Activated CD4-positive, alpha-beta T cell treated with anti-CD3 and anti-CD28 coated beads for 48 hours (primary cell): ENCODE data around the gene FGFR3.

ENCODE experiments used
- DNase-seq: peaks from one replicate; pipeline ENCODE4 v3.0.0-alpha.2; 2020

FGFR3 gene

DNA sequence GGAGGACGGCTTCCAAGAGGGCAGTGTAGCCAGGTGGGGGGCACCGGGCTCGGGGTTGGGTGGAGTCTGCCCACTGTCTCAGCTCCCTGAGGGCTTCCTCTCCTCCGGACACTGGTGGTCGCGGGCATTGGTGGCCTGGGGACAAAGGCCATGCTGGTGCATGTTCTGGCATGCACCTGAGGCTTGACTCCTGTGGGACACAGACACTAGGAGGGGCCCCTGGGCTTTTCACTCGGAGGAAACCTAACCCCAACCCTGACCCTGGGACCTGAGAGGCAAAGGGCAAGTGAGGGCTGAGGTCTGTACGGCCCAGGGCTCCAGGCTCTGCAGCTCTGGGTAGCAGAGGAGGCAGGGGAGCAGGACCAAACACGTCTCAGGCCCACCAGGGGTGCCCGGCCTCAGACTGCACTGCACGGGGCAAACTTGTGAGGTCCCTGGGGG lies 22.3 kb upstream of the FGFR3 start:
- no peak for DNase-seq

GRCh38 chr4:1771555-1772305 lies 21.4 kb upstream of the FGFR3 start:
- no peak for DNase-seq

DNA sequence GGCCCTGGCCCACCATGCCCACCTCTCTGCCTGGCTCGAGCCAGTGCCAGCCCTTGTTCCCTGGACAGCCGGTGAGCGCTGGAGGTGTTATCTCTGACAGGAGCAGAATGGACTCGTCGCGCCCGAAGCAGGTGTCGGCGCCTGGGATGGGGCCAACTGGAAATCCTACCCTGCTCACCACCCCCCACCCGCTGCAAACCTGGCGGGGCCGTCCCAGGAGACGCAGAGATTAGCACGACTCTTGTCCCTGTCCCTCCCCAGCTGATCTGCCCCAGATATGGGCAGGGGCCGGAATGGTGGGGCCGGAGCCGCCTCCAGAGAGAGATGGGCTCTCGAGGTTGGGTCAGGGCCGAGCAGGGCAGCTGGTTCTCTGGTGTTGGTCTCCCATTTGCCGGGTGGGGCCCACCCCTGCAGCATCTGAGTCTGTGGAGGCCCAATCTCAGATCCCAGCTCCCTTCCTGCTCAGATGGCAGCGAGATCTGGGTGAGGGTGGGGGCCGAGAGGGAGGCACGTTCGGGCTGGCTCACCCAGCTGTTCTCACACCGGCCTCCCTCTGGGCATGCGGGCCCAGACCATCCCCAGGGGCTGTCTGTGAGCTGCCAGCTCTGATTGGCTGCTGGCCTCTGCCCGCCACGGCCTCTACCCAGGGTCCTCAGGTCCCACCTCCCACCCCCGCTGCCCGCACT lies 20.1 kb upstream of the FGFR3 start:
- DNase-seq = no peak

- DNase-seq = no peak
Observed at GRCh38 chr4:1773754-1774153, 19.3 kb upstream of the FGFR3 start.

- DNase-seq = no peak
Observed at GRCh38 chr4:1775731-1776500, 17.2 kb upstream of the FGFR3 start.

- no peak for DNase-seq
Observed at GRCh38 chr4:1776521-1777161, 16.5 kb upstream of the FGFR3 start.

- no peak for DNase-seq
Observed at GRCh38 chr4:1777822-1778641, 15.1 kb upstream of the FGFR3 start.

DNA sequence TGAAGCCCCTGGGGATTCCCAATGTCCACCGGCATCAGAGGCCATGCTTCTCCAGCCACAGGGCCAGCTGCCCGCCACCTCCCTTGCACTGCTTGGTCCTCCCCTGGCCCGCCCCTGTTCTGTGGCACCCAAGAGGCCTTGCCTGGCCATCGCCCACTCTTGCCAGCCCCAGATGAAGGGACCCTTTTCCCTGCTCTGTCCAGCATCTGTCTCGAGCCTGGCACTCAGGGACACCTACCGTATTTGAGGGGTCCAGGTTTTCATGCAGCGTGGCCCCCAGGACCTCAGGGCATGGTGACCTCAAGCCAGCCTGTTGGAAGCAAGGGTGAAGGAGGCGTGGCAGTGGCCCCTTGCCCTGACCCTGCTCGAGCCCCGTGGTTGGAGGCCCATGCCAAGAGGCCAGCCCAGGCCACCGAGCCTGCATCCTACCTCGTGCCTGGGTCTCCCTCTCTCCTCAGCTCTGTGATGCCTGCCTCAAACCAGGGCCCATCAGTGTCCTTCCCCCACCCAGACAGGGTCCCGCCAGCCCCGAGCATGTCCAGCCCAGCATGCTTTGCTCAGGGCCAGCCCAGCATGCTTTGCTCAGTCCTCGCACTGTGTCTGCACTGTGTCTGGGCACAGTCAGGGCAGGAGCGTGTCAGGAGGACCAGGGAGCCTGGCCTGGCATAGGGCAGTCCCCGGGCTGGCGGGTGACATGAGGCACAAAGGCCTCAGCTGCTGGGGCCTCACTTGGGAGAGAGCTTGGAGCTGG lies 14.3 kb upstream of the FGFR3 start:
- DNase-seq = no peak

- DNase-seq = no peak
Observed at GRCh38 chr4:1779588-1780382, 13.3 kb upstream of the FGFR3 start.

DNA sequence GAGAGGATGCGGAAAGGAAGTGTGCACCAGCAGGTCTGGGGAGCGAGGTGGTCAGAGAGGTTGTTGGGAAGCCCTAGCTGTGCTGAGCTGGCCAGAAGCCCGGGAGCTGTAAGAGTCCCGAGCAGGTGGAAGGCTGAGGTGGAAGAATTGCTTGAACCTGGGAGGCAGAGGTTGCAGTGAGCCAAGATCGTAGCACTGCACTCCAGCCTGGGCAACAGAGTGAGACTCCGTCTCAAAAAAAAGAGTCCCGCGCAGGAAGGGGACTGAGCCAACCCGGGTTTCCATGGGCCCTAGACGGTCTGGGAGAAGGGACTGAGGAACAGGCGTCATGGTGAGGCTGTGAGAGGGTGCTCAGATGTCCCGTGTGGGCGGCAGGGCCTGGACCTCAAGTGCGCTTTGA lies 12.7 kb upstream of the FGFR3 start:
- DNase-seq = no peak

DNA sequence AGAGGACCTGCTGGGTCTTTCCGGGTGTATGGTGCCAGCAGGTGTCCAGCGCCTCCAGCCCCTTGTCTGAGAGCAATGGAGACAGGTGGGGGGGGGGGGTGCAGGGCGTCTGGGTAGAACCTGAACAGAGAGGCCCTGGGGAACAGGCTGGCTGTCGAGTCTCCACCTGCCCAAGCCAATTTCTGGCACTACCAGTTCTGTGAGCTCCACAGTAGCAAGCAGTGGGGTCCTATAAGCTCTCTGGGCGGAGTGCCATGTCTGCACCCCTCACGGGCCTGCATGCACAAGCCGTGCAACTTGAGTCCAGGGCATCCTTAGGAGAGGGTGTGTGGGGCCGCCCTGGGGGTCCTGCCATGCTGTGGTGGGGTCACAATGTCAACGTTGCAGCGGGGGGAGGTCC lies 10.1 kb upstream of the FGFR3 start:
- DNase-seq = no peak

GRCh38 chr4:1783970-1784369 lies 9.1 kb upstream of the FGFR3 start:
- no peak for DNase-seq

DNA sequence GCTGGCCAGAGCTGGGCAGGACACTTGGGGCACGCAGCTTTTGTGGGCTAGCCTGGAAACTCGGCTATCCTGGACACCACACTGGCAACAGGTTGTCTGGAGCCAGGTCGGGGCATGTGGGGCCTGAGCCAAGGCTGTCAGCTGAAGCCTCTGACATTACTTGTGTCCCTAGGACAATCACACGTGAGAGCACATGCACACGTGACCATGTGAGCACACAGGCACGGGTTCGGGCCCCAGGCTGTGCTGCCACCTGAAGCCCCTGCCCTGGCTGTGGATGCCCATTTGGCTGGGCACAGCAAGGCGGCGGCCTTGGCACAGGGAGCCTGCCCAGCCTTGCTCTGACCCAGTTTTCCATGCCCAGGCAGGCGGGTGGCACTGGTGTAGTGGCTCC lies 8.7 kb upstream of the FGFR3 start:
- no peak for DNase-seq

DNA sequence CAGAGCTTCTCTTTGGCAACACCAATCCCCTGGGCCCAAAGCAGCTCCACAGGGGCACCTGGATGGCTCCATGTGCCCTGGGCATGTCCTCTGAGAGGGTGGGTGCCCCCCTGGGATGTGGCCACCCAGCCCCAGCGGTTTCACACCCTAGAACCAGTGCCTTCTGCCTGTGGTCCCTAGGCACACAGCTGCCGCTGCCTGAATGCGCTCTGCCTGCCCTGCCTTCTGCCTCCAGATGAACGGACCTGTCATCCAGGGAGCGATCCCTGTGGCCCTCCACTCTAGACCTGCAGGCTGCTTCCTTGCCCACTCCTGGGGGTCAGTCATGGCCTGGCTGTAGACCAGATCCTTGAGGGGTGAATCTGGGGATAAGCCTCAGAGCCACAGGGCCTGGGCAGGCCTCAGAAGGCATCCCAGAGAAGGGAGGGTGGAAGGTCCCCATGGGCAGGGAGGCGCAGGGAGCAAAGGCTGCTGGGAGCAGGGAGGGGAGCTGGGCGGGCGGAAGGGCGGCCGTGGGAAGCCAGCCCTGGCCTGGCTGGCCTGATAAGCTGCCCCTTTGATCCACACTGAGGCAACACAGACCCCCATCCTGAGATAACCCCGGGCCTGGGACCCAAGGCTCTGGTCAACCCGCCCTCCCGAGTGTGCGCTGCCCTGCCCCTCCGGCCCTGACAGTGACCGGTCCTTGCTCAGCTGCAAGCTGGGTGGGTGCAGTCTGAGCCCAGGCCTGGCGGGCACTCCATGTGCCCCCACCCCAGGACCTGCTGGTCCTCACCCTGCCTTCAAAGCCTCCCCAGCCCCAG lies 8.1 kb upstream of the FGFR3 start:
- DNase-seq = no peak

DNA sequence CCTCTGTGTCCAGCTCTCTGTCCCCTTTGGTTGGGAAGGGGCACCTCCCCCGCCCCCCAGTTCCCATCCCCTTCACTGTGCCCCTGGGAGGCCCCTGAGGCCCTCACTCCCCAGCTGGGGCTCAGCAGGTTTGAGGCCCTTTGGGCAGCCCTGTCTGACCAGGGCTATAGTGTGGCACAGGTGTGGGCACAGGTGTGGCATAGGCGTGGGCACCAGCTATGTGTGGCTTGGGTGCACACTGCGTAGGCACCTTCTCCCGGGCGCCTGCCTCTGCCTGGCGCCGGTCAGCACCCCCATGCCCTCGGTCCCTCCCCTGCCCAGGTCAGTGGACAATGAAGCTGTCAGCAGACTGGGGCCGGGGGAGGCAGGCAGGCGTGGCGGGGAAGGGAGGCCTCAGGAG lies 7.5 kb upstream of the FGFR3 start:
- DNase-seq = no peak

GRCh38 chr4:1786544-1787362 lies 6.3 kb upstream of the FGFR3 start:
- no peak for DNase-seq

DNA sequence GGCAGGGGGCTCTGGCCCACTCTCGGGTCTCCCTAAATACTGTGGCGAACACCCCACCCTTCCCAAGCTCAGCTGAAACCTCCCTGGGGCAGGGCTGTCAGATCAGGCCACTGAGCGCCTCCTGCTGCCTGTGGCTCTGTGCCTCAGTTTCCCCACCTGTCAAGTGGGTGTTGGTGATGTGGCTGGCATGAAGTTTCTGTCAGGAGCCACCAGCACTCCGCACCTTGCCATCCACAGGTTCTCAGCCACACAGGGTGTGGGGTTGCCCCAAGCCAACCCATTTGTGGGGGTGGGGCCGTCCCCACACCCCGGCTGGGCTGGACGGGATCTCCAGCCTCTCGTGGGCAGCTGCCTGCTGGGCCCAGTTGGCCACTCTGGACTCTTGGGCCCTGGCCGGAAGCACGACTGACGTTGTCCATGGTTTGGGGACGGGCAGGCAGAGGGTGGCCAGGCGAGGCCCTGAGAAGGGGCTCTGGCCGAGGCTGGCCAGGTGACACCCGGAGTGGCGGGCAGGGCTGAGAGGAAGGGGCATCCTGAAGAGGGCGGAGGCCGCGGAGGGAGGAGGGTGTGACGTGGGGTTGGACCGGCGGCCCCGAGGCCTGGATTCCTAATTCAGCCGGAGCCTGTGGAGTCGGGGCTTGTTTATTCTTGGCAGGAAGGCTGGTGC lies 5.5 kb upstream of the FGFR3 start:
- no peak for DNase-seq

DNA sequence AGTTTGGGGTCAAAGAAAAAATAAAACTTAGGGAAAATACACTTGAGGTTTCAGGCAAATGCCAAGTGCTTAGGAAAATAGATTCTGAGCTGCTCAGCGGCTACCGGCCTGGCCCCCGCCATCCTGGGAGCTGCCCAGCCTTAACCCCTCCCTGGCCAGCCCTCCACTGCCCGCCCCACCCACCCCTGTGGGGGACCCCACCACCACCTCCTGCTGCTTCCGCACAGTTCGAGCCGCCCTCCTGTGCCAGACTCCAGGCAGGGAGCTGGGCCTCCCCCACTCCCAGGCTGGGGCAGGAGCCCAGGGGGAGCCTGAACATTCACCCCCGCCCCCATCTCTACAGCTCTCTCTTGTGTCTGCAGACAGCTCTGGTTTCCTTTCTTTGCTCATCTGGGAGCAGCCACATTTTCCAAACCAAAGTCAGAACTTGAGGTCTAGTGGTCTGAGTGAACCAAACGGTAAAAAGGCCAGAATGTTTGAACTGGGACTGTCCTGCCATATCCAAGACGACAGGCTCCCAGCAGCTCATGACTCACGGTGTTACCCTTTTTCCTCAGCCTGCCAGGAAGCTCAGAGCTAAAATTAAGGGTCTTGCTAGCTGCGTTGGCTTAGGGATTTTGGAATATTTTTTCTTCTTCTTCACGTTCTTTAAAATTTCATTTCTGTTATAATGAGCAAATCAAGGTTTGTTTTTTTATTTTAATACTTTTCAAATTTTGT lies 4.7 kb upstream of the FGFR3 start:
- no peak for DNase-seq
